ENCODE results near the gene FHIT. TPM values are rescaled to one million over a fixed set of nuclear protein-coding genes. Genes with fewer than 3 reads are reported as not detected.

Gene FHIT
- polyA plus RNA-seq, 1 of the 3 experiments (the other 2 are of a cell fraction), result 0.41 TPM

DNA sequence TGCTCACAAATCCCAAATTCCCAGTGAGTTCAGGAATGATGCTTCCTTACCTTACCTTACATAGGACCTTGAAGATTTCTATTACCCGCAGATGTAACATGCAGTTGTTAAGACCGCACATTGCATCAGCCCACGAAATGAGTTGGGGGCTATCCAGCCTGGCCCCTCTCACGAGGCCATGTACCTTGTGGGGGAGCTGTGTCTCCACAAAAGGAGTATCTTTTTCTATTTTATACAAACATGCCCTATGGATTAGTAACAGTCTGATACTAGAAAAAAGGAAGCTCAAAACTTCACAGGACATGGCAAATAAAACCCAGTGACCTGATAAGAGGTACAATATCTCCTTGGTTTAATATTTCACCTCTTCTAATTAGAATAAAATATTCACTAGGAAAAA is 1114.7 kb downstream of the FHIT start:
- Histone ChIP-seq H3K4me1 (ENCODE audit: control insufficient read depth in 1 of 2, insufficient read depth in 2 of 2, low read depth in 1 of 2, low read length in 1 of 2) (no peaks in the 10 kb centered on the region), H3K9ac (no peak overlapping the region), H3F3A (replicated peaks; ENCODE audit: insufficient read depth) (no peaks in the 10 kb centered on the region), H3K79me2 (ENCODE audit: insufficient read depth) (no peaks in the 10 kb centered on the region), H3K36me3 (replicated peaks in 1 of 2; ENCODE audit: control insufficient read depth in 1 of 2, insufficient read depth in 2 of 2, low read length in 1 of 2) (no peaks in the 10 kb centered on the region), H3K4me2 (no peak overlapping the region), H3K9me2 (no peaks in the 10 kb centered on the region), H3K9me3 (no peaks in the 10 kb centered on the region), H3K27ac (ENCODE audit: low read depth in 2 of 2, low read length in 1 of 2) (no peak overlapping the region), H3K4me3 (ENCODE audit: low read depth in 2 of 2, low read length in 1 of 2) (no peak overlapping the region), H2AFZ (ENCODE audit: low read depth) (no peak overlapping the region), H4K20me1 (ENCODE audit: insufficient read depth) (no peaks in the 10 kb centered on the region), H3K27me3 (ENCODE audit: insufficient read depth) (no peaks in the 10 kb centered on the region)
- WGBS (ENCODE audit: low lambda C conversion rate), result 58% methylated on average over 4 of the region's 4 CpGs
- CTCF ChIA-PET, result no interaction called here
- POLR2A ChIA-PET, result no interaction called here
- DNase-seq, result no peak
- TF ChIP-seq, protein P1, sequence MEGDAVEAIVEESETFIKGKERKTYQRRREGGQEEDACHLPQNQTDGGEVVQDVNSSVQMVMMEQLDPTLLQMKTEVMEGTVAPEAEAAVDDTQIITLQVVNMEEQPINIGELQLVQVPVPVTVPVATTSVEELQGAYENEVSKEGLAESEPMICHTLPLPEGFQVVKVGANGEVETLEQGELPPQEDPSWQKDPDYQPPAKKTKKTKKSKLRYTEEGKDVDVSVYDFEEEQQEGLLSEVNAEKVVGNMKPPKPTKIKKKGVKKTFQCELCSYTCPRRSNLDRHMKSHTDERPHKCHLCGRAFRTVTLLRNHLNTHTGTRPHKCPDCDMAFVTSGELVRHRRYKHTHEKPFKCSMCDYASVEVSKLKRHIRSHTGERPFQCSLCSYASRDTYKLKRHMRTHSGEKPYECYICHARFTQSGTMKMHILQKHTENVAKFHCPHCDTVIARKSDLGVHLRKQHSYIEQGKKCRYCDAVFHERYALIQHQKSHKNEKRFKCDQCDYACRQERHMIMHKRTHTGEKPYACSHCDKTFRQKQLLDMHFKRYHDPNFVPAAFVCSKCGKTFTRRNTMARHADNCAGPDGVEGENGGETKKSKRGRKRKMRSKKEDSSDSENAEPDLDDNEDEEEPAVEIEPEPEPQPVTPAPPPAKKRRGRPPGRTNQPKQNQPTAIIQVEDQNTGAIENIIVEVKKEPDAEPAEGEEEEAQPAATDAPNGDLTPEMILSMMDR (IDR thresholded peaks at IDR 0.05), result no peak
- TF ChIP-seq TEAD4 (IDR thresholded peaks at IDR 0.05; ENCODE audit: borderline replicate concordance, insufficient read depth), result no peak

GRCh38 chr3:60135474-60135873 is 1115.8 kb downstream of the FHIT start:
- TF ChIP-seq RFX5 (IDR thresholded peaks at IDR 0.05; ENCODE audit: low read length), result no peak
- TF ChIP-seq, protein P2, sequence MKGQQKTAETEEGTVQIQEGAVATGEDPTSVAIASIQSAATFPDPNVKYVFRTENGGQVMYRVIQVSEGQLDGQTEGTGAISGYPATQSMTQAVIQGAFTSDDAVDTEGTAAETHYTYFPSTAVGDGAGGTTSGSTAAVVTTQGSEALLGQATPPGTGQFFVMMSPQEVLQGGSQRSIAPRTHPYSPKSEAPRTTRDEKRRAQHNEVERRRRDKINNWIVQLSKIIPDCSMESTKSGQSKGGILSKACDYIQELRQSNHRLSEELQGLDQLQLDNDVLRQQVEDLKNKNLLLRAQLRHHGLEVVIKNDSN (IDR thresholded peaks at IDR 0.05; ENCODE audit: borderline replicate concordance, low read depth), result no peak
- TF ChIP-seq GABPA (IDR thresholded peaks at IDR 0.05; ENCODE audit: low read depth), result no peak
- TF ChIP-seq RAD21 (IDR thresholded peaks at IDR 0.05; ENCODE audit: low read length), result no peak
- TF ChIP-seq FOXJ3 (CRISPR knock-in tag; IDR thresholded peaks at IDR 0.05), result no peak
- no peak for TF ChIP-seq JUND (IDR thresholded peaks at IDR 0.05)
- TF ChIP-seq, protein P3, sequence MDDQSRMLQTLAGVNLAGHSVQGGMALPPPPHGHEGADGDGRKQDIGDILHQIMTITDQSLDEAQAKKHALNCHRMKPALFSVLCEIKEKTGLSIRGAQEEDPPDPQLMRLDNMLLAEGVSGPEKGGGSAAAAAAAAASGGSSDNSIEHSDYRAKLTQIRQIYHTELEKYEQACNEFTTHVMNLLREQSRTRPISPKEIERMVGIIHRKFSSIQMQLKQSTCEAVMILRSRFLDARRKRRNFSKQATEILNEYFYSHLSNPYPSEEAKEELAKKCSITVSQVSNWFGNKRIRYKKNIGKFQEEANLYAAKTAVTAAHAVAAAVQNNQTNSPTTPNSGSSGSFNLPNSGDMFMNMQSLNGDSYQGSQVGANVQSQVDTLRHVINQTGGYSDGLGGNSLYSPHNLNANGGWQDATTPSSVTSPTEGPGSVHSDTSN (IDR thresholded peaks at IDR 0.05), result no peak
- no peak for TF ChIP-seq MXI1 (IDR thresholded peaks at IDR 0.05; ENCODE audit: low read depth, low read length)
- no peak for TF ChIP-seq FOXM1 (IDR thresholded peaks at IDR 0.05; ENCODE audit: low read depth)
- TF ChIP-seq NRF1 (IDR thresholded peaks at IDR 0.05; ENCODE audit: low read depth, low read length), result no peak
- no peak for TF ChIP-seq CHD2 (IDR thresholded peaks at IDR 0.05; ENCODE audit: low read length, partially characterized antibody)
- no peak for TF ChIP-seq FOSL2 (IDR thresholded peaks at IDR 0.05; ENCODE audit: borderline replicate concordance, low read depth)
- TF ChIP-seq USF2 (IDR thresholded peaks at IDR 0.05; ENCODE audit: borderline replicate concordance, low read depth, low read length), result no peak
- POLR2A ChIA-PET, result no interaction called here
- Histone ChIP-seq H3K9ac (no peak overlapping the region), H3K9me2 (no peaks in the 10 kb centered on the region), H3F3A (replicated peaks; ENCODE audit: insufficient read depth) (no peaks in the 10 kb centered on the region), H3K4me2 (no peak overlapping the region), H3K4me1 (ENCODE audit: control insufficient read depth in 1 of 2, insufficient read depth in 2 of 2, low read depth in 1 of 2, low read length in 1 of 2) (no peaks in the 10 kb centered on the region), H3K27ac (ENCODE audit: low read depth in 2 of 2, low read length in 1 of 2) (no peak overlapping the region), H3K27me3 (ENCODE audit: insufficient read depth) (no peaks in the 10 kb centered on the region), H3K4me3 (ENCODE audit: low read depth in 2 of 2, low read length in 1 of 2) (no peak overlapping the region), H3K9me3 (no peaks in the 10 kb centered on the region), H2AFZ (ENCODE audit: low read depth) (no peak overlapping the region), H4K20me1 (ENCODE audit: insufficient read depth) (no peaks in the 10 kb centered on the region), H3K36me3 (replicated peaks in 1 of 2; ENCODE audit: control insufficient read depth in 1 of 2, insufficient read depth in 2 of 2, low read length in 1 of 2) (no peaks in the 10 kb centered on the region), H3K79me2 (ENCODE audit: insufficient read depth) (no peaks in the 10 kb centered on the region)
- CTCF ChIA-PET, result interaction anchor here (1.1 kb wide), 1 partner anchor 23 kb away, joined by 3 read pairs; no protein-coding TSS in a partner anchor
- 25% methylated on average over 2 of the region's 2 CpGs for WGBS (ENCODE audit: low lambda C conversion rate)
- no peak for DNase-seq
